HG03108 (cell line): Measurements from ENCODE around the gene TANC1.

Experiments
- ATAC-seq: cut with Tn5 transposase; IDR thresholded peaks from one replicate; pipeline ENCODE4 v1.9.1; 2021; ENCODE audit warnings: moderate library complexity; ENCODE audit not compliant: unreplicated experiment

TANC1 gene

GRCh38 chr2:158993721-158994587 is 25.5 kb downstream of the TANC1 start:
- no peak for ATAC-seq

DNA sequence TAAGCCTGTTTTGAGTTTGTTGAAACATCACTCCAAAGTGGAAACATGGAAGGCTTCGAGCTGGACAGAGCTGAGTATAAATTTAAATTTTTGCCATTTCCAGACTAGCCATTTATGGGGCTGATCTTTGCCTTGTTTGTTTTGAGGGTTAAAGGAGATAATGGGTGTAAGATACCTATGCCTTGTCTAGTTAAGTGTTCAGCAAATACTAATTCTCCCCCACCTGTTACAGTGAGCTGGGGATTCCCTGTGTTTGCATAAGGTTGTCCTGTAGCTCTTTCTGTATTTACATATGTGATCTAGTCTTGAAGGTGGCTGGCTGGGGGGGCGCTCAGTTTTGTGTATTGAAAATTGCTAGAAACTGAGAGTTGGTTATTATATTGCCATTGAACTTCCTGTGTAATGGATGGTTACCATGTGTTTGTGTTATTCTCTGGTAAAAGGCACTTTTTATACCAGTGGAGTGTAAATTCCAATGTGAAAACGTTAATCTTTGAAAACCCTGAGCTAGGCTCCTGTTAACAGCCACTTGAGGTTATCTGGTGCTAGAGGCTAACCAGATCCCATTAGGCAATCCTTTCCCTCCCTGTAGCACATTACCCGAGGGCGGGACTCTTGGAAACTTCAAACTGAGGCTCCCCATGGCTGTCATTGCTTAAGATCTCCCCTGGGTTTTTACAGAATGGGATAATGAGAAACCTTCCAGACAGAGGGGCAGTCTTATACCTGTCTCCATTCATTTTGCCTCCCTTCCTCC is 26.7 kb downstream of the TANC1 start:
- no peak for ATAC-seq

DNA sequence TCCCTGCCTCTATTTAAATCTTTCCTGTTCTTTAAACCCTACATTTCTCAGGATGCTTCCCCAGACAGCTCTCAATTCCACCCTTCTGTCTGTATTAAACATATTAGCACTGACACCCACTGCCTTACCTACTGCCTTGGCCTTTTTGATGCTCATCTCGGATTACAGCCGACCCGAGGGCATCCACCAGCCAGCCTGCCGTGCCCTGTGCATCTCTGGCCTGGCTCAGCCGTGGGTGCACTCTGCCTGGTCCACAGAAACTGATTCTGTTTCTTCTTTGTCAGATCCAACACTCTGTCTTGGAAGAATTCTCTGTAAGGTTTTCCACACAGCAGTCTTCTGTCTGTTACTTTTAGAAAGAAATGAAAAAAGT is 27.2 kb downstream of the TANC1 start:
- ATAC-seq = no peak

GRCh38 chr2:158996378-158996993 is 28.0 kb downstream of the TANC1 start:
- ATAC-seq = no peak

GRCh38 chr2:158997037-158997790 is 28.8 kb downstream of the TANC1 start:
- no peak for ATAC-seq

GRCh38 chr2:158998551-158999248 is 30.3 kb downstream of the TANC1 start:
- ATAC-seq = no peak

GRCh38 chr2:158999458-158999857 is 31.0 kb downstream of the TANC1 start:
- ATAC-seq = no peak

- no peak for ATAC-seq
These were observed 31.6 kb downstream of the TANC1 start for GRCh38 chr2:159000072-159000471.

DNA sequence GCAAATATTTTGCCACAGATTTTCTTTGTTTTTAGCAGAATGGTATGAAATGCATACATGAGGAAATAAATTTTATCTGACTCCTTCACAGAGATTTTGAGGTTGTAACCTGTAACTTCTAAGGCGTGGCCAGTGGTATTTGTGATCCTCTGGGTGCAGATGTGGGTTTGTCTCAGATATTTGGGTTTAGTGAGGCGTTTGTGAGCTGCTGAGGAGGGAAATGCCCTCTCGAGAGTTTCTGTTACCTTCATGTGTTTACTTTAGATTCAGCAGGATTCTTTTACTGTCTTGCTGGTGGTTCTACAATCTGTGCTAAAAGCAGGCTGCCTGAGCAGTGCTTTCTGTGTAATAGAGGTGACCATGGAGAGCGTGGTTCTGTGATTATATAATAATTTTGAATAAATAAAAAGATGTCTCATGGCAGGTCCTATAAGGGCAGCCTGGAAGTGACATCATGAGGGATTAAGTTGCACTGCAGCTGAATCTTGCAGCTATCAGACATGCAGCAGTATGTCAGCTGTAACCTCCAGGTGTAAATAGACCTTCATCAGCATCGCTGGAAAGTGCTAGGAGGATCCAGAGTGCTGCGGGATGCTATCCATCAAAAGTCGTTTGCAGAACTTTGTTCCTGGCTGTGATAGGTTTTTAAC is 34.1 kb downstream of the TANC1 start:
- ATAC-seq = no peak

DNA sequence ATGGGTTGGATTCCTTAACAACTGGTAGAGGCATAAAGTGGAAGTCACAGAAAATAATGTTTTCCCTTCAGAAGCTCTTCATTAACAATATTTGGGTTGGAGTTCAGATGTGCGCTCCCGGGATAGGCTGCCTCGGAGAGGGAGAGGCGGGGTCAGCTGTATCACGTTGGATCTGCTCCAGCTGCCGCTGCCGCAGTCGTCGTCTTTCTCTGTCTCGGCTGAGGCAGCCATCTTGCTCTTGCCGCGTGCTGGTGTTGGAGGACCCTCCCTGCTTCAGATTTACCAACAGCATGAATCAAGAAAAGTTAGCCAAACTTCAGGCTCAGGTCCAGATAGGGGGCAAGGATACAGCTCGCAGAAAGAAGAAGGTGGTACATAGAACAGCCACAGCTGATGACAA is 35.1 kb downstream of the TANC1 start:
- ATAC-seq = no peak

DNA sequence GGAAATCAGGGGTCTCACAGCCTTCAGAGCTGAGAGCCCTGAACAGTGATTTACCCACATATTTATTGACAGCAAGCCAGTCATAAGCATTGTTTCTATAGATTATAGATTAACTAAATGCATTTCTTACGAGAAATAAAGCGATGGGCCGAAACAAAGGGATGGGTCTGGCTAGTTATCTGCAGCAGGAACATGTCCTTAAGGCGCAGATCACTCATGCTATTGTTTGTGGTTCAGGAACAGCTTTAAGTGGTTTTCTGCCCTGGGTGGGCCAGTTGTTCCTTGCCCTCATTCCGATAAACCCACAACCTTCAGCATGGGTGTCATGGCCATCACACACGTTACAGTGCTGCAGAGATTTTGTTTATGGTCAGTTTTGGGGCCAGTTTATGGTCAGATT is 36.4 kb downstream of the TANC1 start:
- ATAC-seq = no peak

DNA sequence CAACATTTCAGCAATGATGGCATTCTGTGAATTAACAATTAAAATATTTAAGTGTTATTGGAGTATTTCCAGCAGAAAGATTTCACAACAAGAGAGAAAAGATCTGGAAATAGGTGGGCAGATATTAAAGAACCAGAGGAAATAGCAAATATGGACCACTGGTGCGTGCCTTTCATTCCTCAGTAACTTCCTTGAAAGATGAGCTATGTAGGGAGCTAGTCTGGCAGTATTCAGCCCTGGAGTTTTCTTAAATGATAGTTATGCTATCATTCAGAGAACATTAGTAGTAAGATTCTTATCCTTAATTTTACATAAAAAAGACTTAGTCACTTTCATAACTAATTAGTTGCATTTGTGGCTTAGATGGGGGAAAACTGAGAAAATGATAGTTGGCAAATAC is 41.5 kb downstream of the TANC1 start:
- no peak for ATAC-seq

GRCh38 chr2:159010340-159010739 is 41.9 kb downstream of the TANC1 start:
- no peak for ATAC-seq

- ATAC-seq = no peak
These were observed 42.5 kb downstream of the TANC1 start for GRCh38 chr2:159010963-159011362.

DNA sequence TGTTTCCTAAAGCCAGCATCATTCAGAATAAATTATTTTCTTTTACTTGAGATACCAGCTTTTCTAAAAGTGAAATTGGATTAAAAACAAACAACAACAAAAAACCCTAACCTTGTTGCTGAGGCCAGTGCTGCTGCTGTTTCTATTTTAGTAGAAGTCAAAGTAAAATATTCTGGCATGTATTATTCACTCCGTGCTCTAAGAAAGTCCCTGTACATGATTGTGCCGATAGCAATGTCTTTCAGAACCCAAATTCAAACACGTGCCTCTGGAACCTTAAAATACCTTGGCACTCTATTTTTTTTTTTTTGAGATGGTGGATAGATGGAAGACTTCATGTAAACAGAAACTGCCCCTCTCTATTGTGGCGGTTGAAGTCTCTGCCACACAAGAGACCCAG is 43.7 kb downstream of the TANC1 start:
- no peak for ATAC-seq

DNA sequence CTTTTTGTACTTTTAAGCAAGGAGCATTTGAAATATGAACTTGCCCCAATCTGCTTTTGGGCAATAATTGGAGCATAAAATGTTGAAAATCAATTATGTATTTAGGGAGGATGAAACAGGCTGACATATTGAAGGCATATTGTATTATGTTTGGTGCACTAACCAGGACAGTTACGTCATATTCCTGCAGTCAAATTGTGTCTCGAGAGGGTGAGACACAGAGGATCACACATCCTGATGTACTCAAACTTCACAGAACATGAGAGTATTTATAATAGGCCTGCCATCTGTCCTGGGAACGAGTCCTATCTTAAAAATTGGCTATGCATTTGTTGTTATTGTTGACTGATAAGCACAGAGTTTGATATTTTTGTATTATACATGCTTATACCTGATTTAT is 44.7 kb downstream of the TANC1 start:
- ATAC-seq = no peak

- no peak for ATAC-seq
These were observed 46.7 kb downstream of the TANC1 start for GRCh38 chr2:159015174-159015573.

GRCh38 chr2:159015823-159016222 is 47.4 kb downstream of the TANC1 start:
- no peak for ATAC-seq

DNA sequence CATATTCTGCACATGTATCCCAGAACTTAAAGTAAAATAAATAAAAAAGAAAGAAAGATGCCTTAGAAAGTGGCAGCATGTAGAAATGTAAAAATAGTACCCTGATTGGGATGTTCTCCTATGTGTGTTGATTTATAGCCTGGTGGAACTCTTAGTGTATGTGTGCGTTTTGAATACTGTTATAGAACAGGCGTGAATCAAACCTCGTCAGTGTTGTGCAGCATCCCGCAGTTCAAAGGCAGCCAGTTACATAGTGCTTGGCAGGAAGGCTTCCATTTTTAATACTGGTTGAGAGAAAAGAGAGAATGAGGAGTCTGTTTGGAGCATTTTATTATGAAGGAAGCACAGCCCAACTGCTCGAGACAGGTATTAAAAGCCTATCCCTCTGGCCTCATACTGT is 49.4 kb downstream of the TANC1 start:
- no peak for ATAC-seq

GRCh38 chr2:159019021-159019420 is 50.6 kb downstream of the TANC1 start:
- ATAC-seq = no peak
